H1 (cell line): ENCODE results near the gene ARL3. TPM values are rescaled to one million over a fixed set of nuclear protein-coding genes. Genes with fewer than 3 reads are reported as not detected.

Experiments used
- CTCF ChIA-PET: fragments of 300-600 bp; sonication (Branson Sonifier 250); formaldehyde crosslinking; loops from one replicate; lab custom pipeline; 2021; ENCODE audit not compliant: partially characterized antibody; lab: Charles Lee
- POLR2A ChIA-PET: fragments of 300-600 bp; sonication (Branson Sonifier 250); formaldehyde crosslinking; loops from one replicate; lab custom pipeline; 2021; ENCODE audit warnings: inconsistent platforms; ENCODE audit not compliant: partially characterized antibody; lab: Charles Lee
- DNase-seq, 2 experiments: peaks; one replicate each; pipeline versions ENCODE4 v3.0.0 to v3.0.0-alpha.2; 2010 to 2022; ENCODE audit warnings: low spot score in 2 of 2, low read depth in 1 of 2, mixed read lengths in 1 of 2
- FAIRE-seq: peaks from 2 replicates; lab custom pipeline; 2011; peaks lifted over from hg19 to GRCh38; lab: Jason Lieb, UNC
- H2AFZ ChIP-seq: 2 replicates; pipeline ENCODE4 v1.8.1; 2012; ENCODE audit warnings: low read length, inconsistent platforms
- H2AK5ac ChIP-seq: 2 replicates; pipeline ENCODE4 v1.6.1; 2013; ENCODE audit warnings: low read depth, low read length
- H2BK120ac ChIP-seq: replicated peaks from 2 replicates; pipeline ENCODE3; 2013; ENCODE audit warnings: low read depth, low read length, inconsistent platforms
- H2BK12ac ChIP-seq: 2 replicates; pipeline ENCODE4 v1.6.1; 2013; ENCODE audit warnings: low read depth, low read length
- H2BK15ac ChIP-seq: 2 replicates; pipeline ENCODE4 v1.6.1; 2013; ENCODE audit warnings: low read length
- H2BK20ac ChIP-seq: 2 replicates; pipeline ENCODE4 v1.6.1; 2013; ENCODE audit warnings: low read length
- H2BK5ac ChIP-seq: 2 replicates; pipeline ENCODE4 v1.6.1; 2013; ENCODE audit warnings: low read depth, low read length
- H3K14ac ChIP-seq: 2 replicates; pipeline ENCODE4 v1.6.1; 2013; ENCODE audit warnings: inconsistent platforms; ENCODE audit not compliant: insufficient read length
- H3K18ac ChIP-seq: 2 replicates; pipeline ENCODE4 v1.6.1; 2013; ENCODE audit warnings: low read length; ENCODE audit errors: extremely low read depth
- H3K23ac ChIP-seq: 2 replicates; pipeline ENCODE4 v1.6.1; 2013; ENCODE audit warnings: inconsistent platforms; ENCODE audit not compliant: insufficient read length
- H3K23me2 ChIP-seq: 2 replicates; pipeline ENCODE4 v1.6.1; 2013; ENCODE audit warnings: low read depth, low read length
- H3K27ac ChIP-seq: 2 replicates; pipeline ENCODE4 v1.6.1; 2011; ENCODE audit warnings: low read depth, low read length, inconsistent platforms
- H3K27me3 ChIP-seq, 4 experiments: replicated peaks in 1 of 4; 1 replicate in 1 of 4; 2 replicates in 3 of 4; pipeline versions ENCODE4 v1.6.1 to v1.8.1; 2011 to 2013; ENCODE audit warnings: low read length in 3 of 4, mild to moderate bottlenecking in 3 of 4, inconsistent platforms in 2 of 4, mixed read lengths in 2 of 4, moderate library complexity in 1 of 4; ENCODE audit not compliant: control insufficient read depth in 3 of 4, insufficient read depth in 3 of 4; ENCODE audit errors: extremely low read depth in 1 of 4
- H3K36me3 ChIP-seq, 4 experiments: 2 replicates each; pipeline versions ENCODE4 v1.6.1 to v1.8.1; 2011 to 2013; ENCODE audit warnings: mild to moderate bottlenecking in 4 of 4, low read length in 3 of 4, moderate library complexity in 2 of 4, control low read depth in 1 of 4, inconsistent platforms in 1 of 4; ENCODE audit not compliant: insufficient read depth in 4 of 4, control insufficient read depth in 2 of 4
- H3K4ac ChIP-seq: replicated peaks from 2 replicates; pipeline ENCODE3; 2013; ENCODE audit warnings: low read length, low read depth, mixed read lengths, inconsistent platforms; ENCODE audit not compliant: insufficient read length
- H3K4me1 ChIP-seq, 4 experiments: replicated peaks in 1 of 4; 1 replicate in 1 of 4; 2 replicates in 3 of 4; pipeline versions ENCODE4 v1.6.1 to v1.8.1; 2011 to 2013; ENCODE audit warnings: low read length in 3 of 4, inconsistent platforms in 2 of 4, mixed read lengths in 1 of 4; ENCODE audit not compliant: insufficient read depth in 4 of 4, control insufficient read depth in 3 of 4
- H3K4me2 ChIP-seq, 2 experiments: 2 replicates each; pipeline versions ENCODE4 v1.6.1 to v1.8.1; 2011 to 2013; ENCODE audit warnings: low read depth in 2 of 2, low read length in 2 of 2, control low read depth in 1 of 2, inconsistent platforms in 1 of 2, mild to moderate bottlenecking in 1 of 2; ENCODE audit not compliant: insufficient read depth in 1 of 2
- H3K4me3 ChIP-seq, 4 experiments: fragments of 200-600, 300-600 bp in 1 of 4; sonication (generic), shearing (Covaris generic), sonication (Bioruptor Twin) in 1 of 4; 2 replicates each; pipeline versions ENCODE4 v1.5.1 to v1.8.1; 2011 to 2016; ENCODE audit warnings: low read length in 4 of 4, low read depth in 3 of 4, control low read depth in 2 of 4, inconsistent platforms in 2 of 4, mild to moderate bottlenecking in 2 of 4, mixed read lengths in 1 of 4, moderate library complexity in 1 of 4; ENCODE audit not compliant: insufficient read depth in 2 of 4; ENCODE audit errors: extremely low read depth in 1 of 4
- H3K56ac ChIP-seq: replicated peaks from 2 replicates; pipeline ENCODE3; 2013; ENCODE audit warnings: low read depth, mild to moderate bottlenecking, mixed read lengths, low read length, inconsistent platforms; ENCODE audit not compliant: insufficient read length
- H3K79me1 ChIP-seq: 2 replicates; pipeline ENCODE4 v1.6.1; 2013; ENCODE audit warnings: low read depth, low read length, control low read depth
- H3K79me2 ChIP-seq, 2 experiments: 2 replicates each; pipeline versions ENCODE4 v1.6.1 to v1.8.1; 2012 to 2013; ENCODE audit warnings: low read length in 2 of 2, mild to moderate bottlenecking in 2 of 2, inconsistent platforms in 1 of 2; ENCODE audit not compliant: insufficient read depth in 2 of 2, control insufficient read depth in 1 of 2
- H3K9ac ChIP-seq, 4 experiments: replicated peaks in 1 of 4; 1 replicate in 1 of 4; 2 replicates in 3 of 4; pipeline versions ENCODE4 v1.6.1 to v1.8.1; 2011 to 2013; ENCODE audit warnings: low read depth in 3 of 4, low read length in 3 of 4, control low read depth in 2 of 4, mild to moderate bottlenecking in 2 of 4, moderate library complexity in 2 of 4, inconsistent platforms in 1 of 4; ENCODE audit errors: extremely low read depth in 1 of 4
- H3K9me3 ChIP-seq, 2 experiments: 2 replicates each; pipeline versions ENCODE4 v1.6.1 to v1.8.1; 2012 to 2013; ENCODE audit warnings: mild to moderate bottlenecking in 2 of 2, moderate library complexity in 2 of 2, control low read depth in 1 of 2, inconsistent platforms in 1 of 2, low read depth in 1 of 2, low read length in 1 of 2, mixed read lengths in 1 of 2; ENCODE audit not compliant: insufficient read depth in 2 of 2
- H4K20me1 ChIP-seq, 2 experiments: replicated peaks in 1 of 2; 2 replicates each; pipeline versions ENCODE3 to v1.8.1; 2011 to 2013; ENCODE audit warnings: inconsistent platforms in 2 of 2, low read length in 2 of 2, mild to moderate bottlenecking in 1 of 2; ENCODE audit not compliant: insufficient read depth in 2 of 2, control insufficient read depth in 1 of 2
- H4K5ac ChIP-seq: 2 replicates; pipeline ENCODE4 v1.6.1; 2013; ENCODE audit warnings: low read length, low read depth, mixed read lengths, inconsistent platforms; ENCODE audit not compliant: insufficient read length
- H4K8ac ChIP-seq: 2 replicates; pipeline ENCODE4 v1.8.0; 2013; ENCODE audit warnings: mild to moderate bottlenecking, moderate library complexity, low read length, inconsistent platforms; ENCODE audit not compliant: insufficient read depth; ENCODE audit errors: extremely low read depth
- H4K91ac ChIP-seq: replicated peaks from 2 replicates; pipeline ENCODE3; 2013; ENCODE audit warnings: low read length, mixed read lengths, inconsistent platforms; ENCODE audit not compliant: insufficient read length
- CBX8 ChIP-seq: fragments of 300-800, 300-1000 bp; sonication (generic); IDR thresholded peaks from 2 replicates; pipeline ENCODE4 v1.7.1; 2016; ENCODE audit warnings: low read depth, low read length, borderline replicate concordance
- CHD1 ChIP-seq: IDR thresholded peaks from 2 replicates; pipeline ENCODE4 v1.6.1; 2012; ENCODE audit warnings: low read depth, low read length, improper control_type of control experiment
- GTF2F1 ChIP-seq: IDR thresholded peaks from 2 replicates; pipeline ENCODE4 v1.6.1; 2012; ENCODE audit warnings: low read depth, low read length, improper control_type of control experiment, borderline replicate concordance
- HDAC6 ChIP-seq: IDR thresholded peaks from one replicate; pipeline ENCODE4 v1.7.1; 2012; ENCODE audit warnings: low read depth, mild to moderate bottlenecking, inconsistent platforms, low read length, moderate library complexity
- POLR2A ChIP-seq, 2 experiments: IDR thresholded peaks; 1 replicate in 1 of 2; 2 replicates in 1 of 2; pipeline ENCODE4 v1.6.1; 2011; ENCODE audit warnings: low read depth in 2 of 2, low read length in 2 of 2, mild to moderate bottlenecking in 2 of 2; ENCODE audit errors: control extremely low read depth in 1 of 2
- POLR2AphosphoS5 ChIP-seq: IDR thresholded peaks from 2 replicates; pipeline ENCODE4 v1.6.1; 2011; ENCODE audit warnings: low read depth, low read length
- RAD21 ChIP-seq, 2 experiments: IDR thresholded peaks in 1 of 2; conservative IDR thresholded peaks in 1 of 2; 2 replicates each; pipeline ENCODE4 v1.6.1; 2011; ENCODE audit warnings: low read depth in 2 of 2, low read length in 2 of 2, improper control_type of control experiment in 1 of 2, inconsistent platforms in 1 of 2, mild to moderate bottlenecking in 1 of 2, moderate library complexity in 1 of 2
- RXRA ChIP-seq: IDR thresholded peaks from 2 replicates; pipeline ENCODE4 v1.6.1; 2011; ENCODE audit warnings: low read depth, mild to moderate bottlenecking, low read length, moderate library complexity; ENCODE audit not compliant: insufficient read depth
- SIN3A ChIP-seq, 2 experiments: IDR thresholded peaks in 1 of 2; conservative IDR thresholded peaks in 1 of 2; 2 replicates each; pipeline ENCODE4 v1.6.1; 2011 to 2012; ENCODE audit warnings: low read length in 2 of 2, improper control_type of control experiment in 1 of 2, low read depth in 1 of 2, mild to moderate bottlenecking in 1 of 2
- SP4 ChIP-seq: IDR thresholded peaks from 2 replicates; pipeline ENCODE4 v1.6.1; 2012; ENCODE audit warnings: low read length, inconsistent platforms
- SRF ChIP-seq: IDR thresholded peaks from 2 replicates; pipeline ENCODE4 v1.6.1; 2011; ENCODE audit warnings: mild to moderate bottlenecking, low read depth, low read length, moderate library complexity
- WGBS, 2 experiments: shearing (Covaris generic) in 1 of 2; methylation state at CpG; one replicate each; pipeline versions ENCODE4 v1.1.6 to v1.1.7; 2013 to 2015; ENCODE audit warnings: low lambda C conversion rate in 2 of 2, mixed read lengths in 2 of 2, inconsistent platforms in 1 of 2, low coverage in 1 of 2, missing lambda C conversion rate in 1 of 2; ENCODE audit not compliant: insufficient replicate concordance in 2 of 2, insufficient coverage in 1 of 2, insufficient read length in 1 of 2; ENCODE audit errors: extremely low coverage in 1 of 2, missing lambda C conversion rate in 1 of 2; 5-methylcytosine and 5-hydroxymethylcytosine counted together
- polyA plus RNA-seq, 7 experiments: library from polyadenylated mRNA; depleted of rRNA in 3 of 7; stranded (reverse) in 5 of 7; unstranded in 2 of 7; fragments of >200 nt in 5 of 7; fragments of 200-250 nt in 2 of 7; gene quantifications; 1 replicate in 5 of 7; 2 replicates in 1 of 7; 4 replicates in 1 of 7; pipeline versions ENCODE4 v1.2.1 to v1.2.3, GENCODE V29; 2011 to 2013; ENCODE audit warnings: missing spikeins in 2 of 7, mixed read lengths in 2 of 7
- total RNA-seq: library from RNA; stranded (reverse); fragmentation: NEBNext Ultra II Directional; extraction: Animal tissue kit (Norgen Biotek cat#: 25700); gene quantifications from 2 replicates; pipeline ENCODE4 v1.2.1, GENCODE V29; 2021
- TF ChIP-seq, protein P1 (sequence below): IDR thresholded peaks from 2 replicates; pipeline ENCODE4 v1.6.1; 2011; ENCODE audit warnings: low read depth, mild to moderate bottlenecking, low read length; ENCODE audit not compliant: insufficient read depth

Gene ARL3
- total and polyA plus RNA-seq, 2 of the 8 experiments (the other 6 are each of a cell fraction or from before 2014, with no cell fraction given) = 8.8 to 16.2 TPM

DNA sequence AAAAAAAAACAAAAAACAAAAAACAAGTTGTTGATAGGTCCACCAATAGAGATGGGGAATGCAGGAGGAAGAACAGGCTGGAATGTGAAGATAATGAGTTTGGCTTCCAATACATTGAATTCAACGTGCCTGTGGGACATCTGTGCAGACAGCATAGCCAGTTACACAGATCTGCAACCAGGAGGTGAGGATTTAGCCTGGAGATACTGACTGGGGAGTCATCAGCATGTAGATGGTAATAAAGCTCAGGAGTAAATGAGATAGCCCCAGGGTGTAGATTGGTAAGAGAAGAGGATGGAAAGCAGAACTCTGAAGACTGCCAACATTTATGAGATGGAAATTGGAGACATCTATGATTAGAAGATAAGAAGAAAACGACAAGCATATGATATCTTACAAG lies 74.7 kb downstream of the ARL3 start:
- WGBS, 2 experiments = 68% methylated on average over 2 of the region's 2 CpGs; no CpG with 5 or more reads in 1 of the 2 experiments
- TF ChIP-seq RXRA = no peak
- TF ChIP-seq SP4 = no peak
- TF ChIP-seq SRF = no peak
- TF ChIP-seq GTF2F1 = no peak
- TF ChIP-seq POLR2AphosphoS5 = no peak
- TF ChIP-seq CHD1 = no peak
- no peak for TF ChIP-seq HDAC6
- TF ChIP-seq CBX8 = no peak
- no peak for TF ChIP-seq RAD21 (IDR thresholded peaks at IDR 0.05 in 1 of 2, conservative IDR thresholded peaks at IDR 0.05 in 1 of 2; ENCODE audit: low read depth in 2 of 2, low read length in 2 of 2)
- no peak for TF ChIP-seq SIN3A (conservative IDR thresholded peaks at IDR 0.05 in 1 of 2, IDR thresholded peaks at IDR 0.05 in 1 of 2; ENCODE audit: low read depth in 1 of 2, low read length in 2 of 2)
- TF ChIP-seq, protein P1, sequence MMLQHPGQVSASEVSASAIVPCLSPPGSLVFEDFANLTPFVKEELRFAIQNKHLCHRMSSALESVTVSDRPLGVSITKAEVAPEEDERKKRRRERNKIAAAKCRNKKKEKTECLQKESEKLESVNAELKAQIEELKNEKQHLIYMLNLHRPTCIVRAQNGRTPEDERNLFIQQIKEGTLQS = no peak
- TF ChIP-seq POLR2A (IDR thresholded peaks at IDR 0.05; ENCODE audit: control extremely low read depth in 1 of 2, low read depth in 2 of 2, low read length in 2 of 2) = no peak
- H3K79me1 ChIP-seq = no peaks in the 10 kb centered on the region
- H2AFZ ChIP-seq = no peak overlapping the region
- peaks cover 0 to 7% (median 4%) of the 10 kb centered on the region in 4 experiments; a peak in 6 of 7 replicates for H3K4me1 ChIP-seq
- no peak overlapping the region for H3K27ac ChIP-seq
- no peak overlapping the region; a peak in 1 of 7 replicates for H3K9ac ChIP-seq
- H3K36me3 ChIP-seq = no peaks in the 10 kb centered on the region
- no peaks in the 10 kb centered on the region for H3K9me3 ChIP-seq
- FAIRE-seq = no peak
- H2AK5ac ChIP-seq = no peak overlapping the region
- no peaks in the 10 kb centered on the region; a peak in 1 of 4 replicates for H3K79me2 ChIP-seq
- no peaks in the 10 kb centered on the region for H4K20me1 ChIP-seq
- H2BK12ac ChIP-seq = no peak overlapping the region
- no peak overlapping the region for H2BK15ac ChIP-seq
- H3K23ac ChIP-seq = no peak overlapping the region
- no peak overlapping the region for H4K8ac ChIP-seq
- H4K5ac ChIP-seq = no peak overlapping the region
- DNase-seq = no peak
- ChIA-PET CTCF (interaction anchor here (0.7 to 1.6 kb wide), 3 partner anchors 9 to 30 kb away, joined by 3 to 4 read pairs (median 3); no protein-coding TSS in a partner anchor), POLR2A (interaction anchor here (5.6 kb wide), 1 partner anchor 11 kb away, joined by 51 read pairs; no protein-coding TSS in a partner anchor)
- no peaks in the 10 kb centered on the region for H3K27me3 ChIP-seq
- H4K91ac ChIP-seq = peak overlapping the region; percentile 15
- H2BK20ac ChIP-seq = no peak overlapping the region
- H3K4ac ChIP-seq = no peak overlapping the region
- no peak overlapping the region for H2BK120ac ChIP-seq
- no peak overlapping the region for H3K14ac ChIP-seq
- H3K4me3 ChIP-seq = no peak overlapping the region
- H3K18ac ChIP-seq = no peak overlapping the region
- H3K4me2 ChIP-seq = no peak overlapping the region
- H3K23me2 ChIP-seq = peaks cover 10% of the 10 kb centered on the region; the same call in 1 of the 2 replicates
- no peak overlapping the region for H3K56ac ChIP-seq
- H2BK5ac ChIP-seq = no peak overlapping the region
